ENCODE results near the gene DVL1. TPM values are rescaled to one million over a fixed set of nuclear protein-coding genes. Genes with fewer than 3 reads are reported as not detected.

DVL1 gene
- total and polyA plus RNA-seq, 2 of the 13 experiments (the other 11 are each of a cell fraction or from before 2014, with no cell fraction given) = 30.8 to 60.4 TPM

GRCh38 chr1:1287288-1288110 lies 61.7 kb downstream of the DVL1 start (continued):
- TF ChIP-seq NR2C2 (CRISPR knock-in tag; IDR thresholded peaks at IDR 0.05; ENCODE audit: borderline replicate concordance) (peak; percentile 96), ZNF501 (CRISPR knock-in tag; IDR thresholded peaks at IDR 0.05) (no peak), ZNF430 (CRISPR knock-in tag; IDR thresholded peaks at IDR 0.05) (no peak; the same call in 1 of the 2 replicates), ETV5 (CRISPR knock-in tag; IDR thresholded peaks at IDR 0.05; ENCODE audit: borderline replicate concordance) (peak; percentile 76), HDAC2 (CRISPR knock-in tag; IDR thresholded peaks at IDR 0.05) (peak; percentile 61; the same call in 1 of the 2 replicates), SMAD9 (CRISPR knock-in tag; IDR thresholded peaks at IDR 0.05) (no peak), PRDM4 (CRISPR knock-in tag; IDR thresholded peaks at IDR 0.05; ENCODE audit: borderline replicate concordance) (no peak), ZNF335 (CRISPR knock-in tag; IDR thresholded peaks at IDR 0.05) (no peak), ZNF614 (CRISPR knock-in tag; IDR thresholded peaks at IDR 0.05; ENCODE audit: borderline replicate concordance) (no peak), ZSCAN12 (CRISPR knock-in tag; IDR thresholded peaks at IDR 0.05) (no peak), ZSCAN20 (CRISPR knock-in tag; IDR thresholded peaks at IDR 0.05; ENCODE audit: borderline replicate concordance) (no peak), ZNF142 (CRISPR knock-in tag; IDR thresholded peaks at IDR 0.05) (0 out of 2 replicates have a peak, but pooled peaks have one; percentile 33), CCDC6 (CRISPR knock-in tag; IDR thresholded peaks at IDR 0.05) (no peak), PAXIP1 (CRISPR knock-in tag; conservative IDR thresholded peaks at IDR 0.05) (peak; percentile 81), MAFG (CRISPR knock-in tag; IDR thresholded peaks at IDR 0.05) (no peak), POLR2AphosphoS2 (IDR thresholded peaks at IDR 0.05; ENCODE audit: low read depth, low read length) (no peak), YEATS4 (CRISPR knock-in tag; IDR thresholded peaks at IDR 0.05; ENCODE audit: borderline replicate concordance) (peak; percentile 27; the same call in 1 of the 2 replicates), HOXD1 (CRISPR knock-in tag; IDR thresholded peaks at IDR 0.05) (no peak)

All from HepG2 (cell line).